GM12801 (cell line): Measurements from ENCODE around the gene LAMTOR4.

Experiments used
- CTCF ChIP-seq: IDR thresholded peaks from one replicate; pipeline ENCODE4 v1.5.1; 2011; ENCODE audit warnings: control low read depth; ENCODE audit not compliant: insufficient read length; ENCODE audit errors: extremely low read depth

The LAMTOR4 gene

GRCh38 chr7:100106633-100107032 is 42.1 kb upstream of the LAMTOR4 start:
- TF ChIP-seq CTCF: no peak

GRCh38 chr7:100107125-100107737 is 41.5 kb upstream of the LAMTOR4 start:
- no peak for TF ChIP-seq CTCF

- no peak for TF ChIP-seq CTCF
Observed at GRCh38 chr7:100107890-100108289, 40.8 kb upstream of the LAMTOR4 start.

GRCh38 chr7:100109521-100110163 is 39.1 kb upstream of the LAMTOR4 start:
- TF ChIP-seq CTCF: no peak

GRCh38 chr7:100111156-100111555 is 37.6 kb upstream of the LAMTOR4 start:
- TF ChIP-seq CTCF: no peak

- no peak for TF ChIP-seq CTCF
Observed at GRCh38 chr7:100111914-100112313, 36.8 kb upstream of the LAMTOR4 start.

GRCh38 chr7:100115026-100115425 is 33.7 kb upstream of the LAMTOR4 start:
- TF ChIP-seq CTCF: no peak
